ENCODE data around the gene XDH.

The XDH gene

DNA sequence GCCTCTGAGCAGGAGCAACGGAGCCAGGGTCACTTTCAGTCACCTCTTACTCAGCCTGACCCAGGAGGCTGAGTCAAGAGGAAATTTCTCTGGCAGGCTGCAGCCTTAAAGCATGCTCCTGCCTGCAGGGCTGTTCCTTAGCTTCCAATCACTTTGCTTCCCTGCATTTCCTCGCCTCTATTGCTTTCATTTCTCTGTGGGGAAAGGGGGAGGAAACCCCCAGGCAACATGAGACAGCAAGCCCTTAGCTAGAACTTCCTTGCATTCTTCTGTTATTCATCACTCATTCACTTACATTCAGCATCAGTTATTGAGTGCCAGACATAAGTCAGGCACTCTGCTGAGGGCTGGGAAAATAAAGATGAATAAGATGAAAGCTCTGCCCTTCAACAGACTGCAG lies 13.0 kb downstream of the XDH start:
- no peak for DNase-seq

GRCh38 chr2:31398881-31399280 lies 15.7 kb downstream of the XDH start:
- DNase-seq, result no peak

- no peak for DNase-seq
Measured at GRCh38 chr2:31397094-31397493, 17.4 kb downstream of the XDH start.

GRCh38 chr2:31390324-31390723 lies 24.2 kb downstream of the XDH start:
- DNase-seq, result no peak

DNA sequence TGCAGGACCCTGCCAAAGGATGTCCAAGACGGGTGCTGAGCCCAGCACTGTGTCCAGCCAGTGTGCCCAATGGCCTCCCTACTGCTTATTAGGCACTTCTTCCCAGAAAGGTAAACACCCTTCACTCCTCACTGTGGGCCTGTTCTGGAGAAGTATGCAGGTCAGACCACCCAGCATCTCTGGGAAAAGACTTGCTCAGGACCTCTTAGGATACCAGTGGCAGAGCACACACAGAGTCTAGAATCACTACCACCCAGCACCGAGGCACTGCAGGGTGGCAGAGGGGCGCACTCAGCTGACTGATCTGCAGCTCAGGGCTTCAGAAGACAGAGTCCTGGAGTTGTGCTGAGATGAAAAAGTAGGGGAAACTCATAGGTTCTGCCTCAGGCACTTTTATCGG lies 25.8 kb downstream of the XDH start:
- no peak for DNase-seq

DNA sequence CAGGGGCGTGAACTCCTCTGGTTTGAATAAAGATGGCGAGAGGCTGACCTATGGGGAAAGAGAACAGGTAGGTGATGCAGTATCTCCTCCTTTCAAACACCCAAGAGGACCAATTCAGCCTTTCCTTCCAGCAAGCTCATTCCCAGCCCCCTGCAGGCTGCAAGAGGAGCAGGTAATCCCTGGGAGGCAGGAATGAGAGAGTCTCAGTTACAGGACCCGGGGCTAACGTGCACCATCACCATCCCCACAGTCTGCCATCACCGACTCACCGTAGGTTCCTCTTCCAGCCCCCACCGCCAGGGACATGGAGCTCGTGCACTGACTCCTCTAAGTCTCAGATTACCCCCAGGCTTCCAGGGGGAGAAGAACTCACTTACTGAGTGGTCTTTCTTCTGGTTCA lies 26.7 kb downstream of the XDH start:
- DNase-seq, result no peak

DNA sequence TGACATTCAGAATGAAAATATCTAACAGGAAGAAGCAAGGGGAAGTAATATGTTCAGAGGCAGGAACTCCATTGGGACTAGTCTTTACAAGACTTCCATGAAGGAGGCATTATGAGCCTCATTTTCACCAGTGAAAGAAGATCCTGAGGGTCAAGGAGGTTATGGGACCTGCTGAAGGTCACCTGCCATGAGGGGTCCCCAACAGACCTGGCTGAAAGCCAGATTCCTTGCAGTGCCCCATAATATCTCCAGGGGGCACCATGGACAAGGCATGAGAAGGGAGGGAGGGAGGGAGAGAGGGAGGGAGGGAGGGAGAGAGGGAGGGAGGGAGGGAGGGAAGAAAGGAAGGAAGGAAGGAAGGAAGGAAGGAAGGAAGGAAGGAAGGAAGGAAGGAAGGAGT lies 27.9 kb downstream of the XDH start:
- DNase-seq, result no peak

DNA sequence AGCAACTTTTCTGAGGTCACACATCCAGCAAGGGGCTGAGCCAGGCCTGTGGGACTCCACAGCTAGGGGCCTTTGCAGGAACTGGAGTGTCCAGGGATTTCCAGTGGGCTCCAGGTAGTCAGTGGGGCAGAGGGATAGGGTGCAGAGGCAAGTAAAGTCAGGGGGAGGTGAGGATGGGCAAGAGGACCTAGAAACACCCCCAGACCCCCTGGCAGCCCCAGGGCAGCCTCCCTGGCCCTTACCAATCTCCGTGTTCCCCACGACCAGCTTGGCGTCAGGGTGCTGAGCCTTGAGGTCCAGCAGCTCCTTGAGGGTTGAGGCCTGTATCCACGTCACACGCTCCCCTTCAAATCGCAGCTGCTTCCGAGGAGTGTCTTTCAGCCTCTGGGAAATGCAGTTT lies 28.4 kb downstream of the XDH start:
- DNase-seq, result no peak

- DNase-seq, result no peak
Measured at GRCh38 chr2:31384771-31385276, 29.7 kb downstream of the XDH start.

DNA sequence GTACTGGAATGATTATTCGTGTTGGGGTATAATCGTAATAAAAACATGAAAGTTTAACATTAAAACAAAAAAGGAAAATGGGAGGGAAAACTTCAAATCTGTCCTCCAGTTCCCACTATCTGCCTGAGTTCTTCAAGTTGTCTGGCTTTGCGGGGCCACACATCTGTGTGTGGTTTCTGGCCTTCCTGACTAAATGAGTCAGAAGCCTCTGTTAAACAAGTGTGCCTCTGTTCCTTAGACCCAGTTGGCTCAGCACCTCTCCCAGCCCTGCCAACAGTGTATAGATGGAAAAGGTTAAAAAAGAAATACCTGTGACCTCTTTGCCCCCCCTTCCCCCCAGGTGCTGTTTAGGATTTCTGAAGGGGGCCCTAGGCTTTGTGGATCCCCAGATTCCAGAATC lies 30.2 kb downstream of the XDH start:
- no peak for DNase-seq

DNA sequence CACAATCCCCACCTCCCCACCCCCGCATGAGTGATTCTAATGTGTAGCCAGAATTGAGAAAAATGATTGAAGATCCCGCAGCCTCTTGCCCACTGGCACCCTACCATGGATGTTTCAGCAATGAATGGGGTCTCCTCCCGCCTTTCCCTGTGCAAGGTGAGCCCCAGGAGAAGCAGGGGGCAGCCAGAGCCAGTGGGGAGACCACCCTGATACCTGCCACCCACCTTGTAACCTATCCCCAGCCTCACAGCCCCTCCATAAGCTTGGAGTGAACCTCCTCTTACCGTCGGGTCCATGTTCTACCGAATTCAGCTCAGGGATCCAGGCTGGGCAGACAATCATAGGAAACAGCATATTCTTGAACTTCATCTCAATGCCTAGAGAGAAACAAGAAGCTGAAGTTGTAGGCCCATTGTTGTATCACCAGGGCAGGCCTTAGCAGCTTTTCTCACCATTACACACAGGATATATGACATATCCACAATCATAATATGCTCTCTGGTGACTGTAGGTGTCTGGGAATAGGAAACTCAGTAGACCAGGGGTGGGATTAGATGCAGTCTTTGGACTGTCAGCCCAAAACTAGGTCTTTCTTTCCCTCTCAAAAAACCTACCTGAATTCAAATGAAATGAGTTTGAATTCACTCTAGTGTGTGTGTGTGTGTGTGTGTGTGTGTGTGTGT lies 30.9 kb downstream of the XDH start:
- DNase-seq, result no peak

DNA sequence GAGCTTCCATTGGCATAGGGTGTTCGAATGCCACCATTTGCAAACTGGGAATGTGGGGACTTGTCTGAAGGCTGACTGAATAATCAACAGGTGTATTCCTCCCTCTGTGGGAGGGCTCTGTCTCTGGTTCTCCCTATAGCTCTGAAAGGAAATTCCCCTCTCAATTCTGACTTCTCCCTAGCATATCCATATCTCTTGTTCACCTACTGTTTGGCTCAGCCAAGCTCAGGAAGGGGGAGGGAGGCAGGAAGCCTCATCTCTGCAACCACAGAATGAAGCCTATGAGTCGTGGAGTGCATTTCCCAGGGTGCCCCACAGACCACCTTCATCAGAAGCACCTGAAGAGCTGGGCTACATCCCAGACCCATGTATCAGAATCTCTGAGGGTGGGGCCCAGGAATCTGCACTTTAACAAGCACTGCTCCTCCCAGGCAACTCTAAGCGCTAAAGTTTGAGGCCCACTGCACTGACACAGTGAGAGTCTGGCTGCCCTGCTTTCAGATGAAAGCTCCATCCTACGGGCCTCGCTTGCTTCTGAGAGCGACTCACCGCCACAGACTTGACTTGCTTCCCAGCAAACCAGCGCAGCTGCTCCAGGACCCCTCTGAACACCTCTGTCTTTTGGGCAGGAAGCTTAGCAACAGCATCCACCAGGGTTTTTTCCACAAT lies 32.0 kb downstream of the XDH start:
- no peak for DNase-seq

DNA sequence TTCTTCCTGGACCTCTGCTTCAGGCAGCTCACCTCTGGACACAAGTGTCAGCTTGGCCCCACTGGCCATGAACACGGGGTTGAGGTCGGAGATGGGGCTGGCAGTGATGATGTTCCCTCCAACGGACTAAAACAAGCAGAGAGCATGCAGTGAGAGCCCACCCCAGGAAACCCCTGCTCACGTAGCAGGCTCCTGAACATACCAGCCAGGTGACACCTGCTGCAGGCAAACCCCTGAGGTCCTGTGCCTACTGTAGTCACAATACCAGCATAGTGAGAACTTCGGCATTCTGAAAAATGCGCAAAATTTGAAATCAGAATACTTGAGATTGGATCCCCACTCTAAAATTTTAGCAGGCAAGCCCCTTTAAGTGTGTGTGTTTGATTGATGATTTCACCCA lies 32.9 kb downstream of the XDH start:
- no peak for DNase-seq

DNA sequence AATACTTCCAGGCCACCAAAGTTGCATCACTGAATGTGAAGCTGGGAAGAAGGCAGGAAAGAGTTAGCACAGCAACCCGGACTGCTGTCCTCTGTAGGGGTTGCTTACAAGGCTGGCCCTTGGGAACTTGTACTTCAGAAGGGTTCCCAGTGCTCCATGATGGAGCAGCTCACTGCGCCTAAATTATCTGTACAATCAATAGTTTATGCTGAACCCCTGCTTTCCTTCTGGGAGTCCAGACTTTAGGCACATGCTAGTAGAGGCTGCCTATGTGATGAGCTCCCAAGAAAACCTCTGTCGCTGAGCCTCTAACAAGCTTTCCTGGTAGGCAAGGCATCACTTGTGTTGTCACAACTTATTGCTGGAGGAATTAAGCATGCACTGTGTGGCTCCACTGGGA lies 34.3 kb downstream of the XDH start:
- DNase-seq, result no peak

- DNase-seq, result no peak
Measured at GRCh38 chr2:31379747-31380146, 34.8 kb downstream of the XDH start.

- DNase-seq, result no peak
Measured at GRCh38 chr2:31378791-31379501, 35.6 kb downstream of the XDH start.

GRCh38 chr2:31378389-31378788 lies 36.2 kb downstream of the XDH start:
- DNase-seq, result no peak

GRCh38 chr2:31373127-31373526 lies 41.4 kb downstream of the XDH start:
- no peak for DNase-seq

DNA sequence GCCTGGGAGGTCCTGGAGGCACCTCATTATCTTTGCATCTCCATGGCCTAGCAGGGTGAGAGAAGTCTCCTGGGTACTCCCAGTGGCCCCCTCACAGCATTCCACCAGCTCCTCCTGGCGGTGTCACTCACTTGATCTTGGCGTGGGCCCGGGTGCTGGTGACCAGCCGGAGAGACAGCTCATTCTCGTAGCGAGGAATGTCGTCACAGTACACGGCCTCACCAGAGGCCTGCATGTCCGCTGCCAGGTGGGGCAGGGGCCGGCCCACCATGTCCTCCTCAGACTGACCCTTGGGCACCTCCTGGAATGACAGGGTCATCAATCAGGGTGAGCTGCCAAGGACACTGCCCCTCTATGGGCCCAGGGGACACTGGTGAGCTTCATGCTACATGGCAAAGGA lies 42.4 kb downstream of the XDH start:
- DNase-seq, result no peak

GRCh38 chr2:31371691-31372090 lies 42.9 kb downstream of the XDH start:
- no peak for DNase-seq

DNA sequence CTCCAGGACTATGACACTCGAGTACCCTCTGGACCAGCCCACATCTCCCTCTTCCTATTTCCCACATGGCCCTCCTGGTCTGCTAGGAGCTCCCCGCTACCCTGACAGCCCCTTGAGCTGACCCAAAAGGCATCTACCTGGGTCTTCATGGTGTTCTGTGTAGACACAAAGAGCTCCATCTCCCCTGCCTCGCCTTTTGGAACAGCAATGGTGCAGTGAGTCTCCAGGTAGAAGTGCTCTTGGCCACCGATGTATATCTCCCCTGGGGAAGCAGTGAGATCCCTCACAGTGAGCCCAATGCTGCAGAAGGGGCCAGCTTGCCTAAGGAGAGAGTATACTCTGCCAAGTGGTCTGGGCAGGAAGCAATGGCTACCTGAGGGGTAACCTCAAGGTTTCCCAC lies 47.8 kb downstream of the XDH start:
- no peak for DNase-seq

GRCh38 chr2:31365834-31366505 lies 48.6 kb downstream of the XDH start:
- DNase-seq, result no peak

DNA sequence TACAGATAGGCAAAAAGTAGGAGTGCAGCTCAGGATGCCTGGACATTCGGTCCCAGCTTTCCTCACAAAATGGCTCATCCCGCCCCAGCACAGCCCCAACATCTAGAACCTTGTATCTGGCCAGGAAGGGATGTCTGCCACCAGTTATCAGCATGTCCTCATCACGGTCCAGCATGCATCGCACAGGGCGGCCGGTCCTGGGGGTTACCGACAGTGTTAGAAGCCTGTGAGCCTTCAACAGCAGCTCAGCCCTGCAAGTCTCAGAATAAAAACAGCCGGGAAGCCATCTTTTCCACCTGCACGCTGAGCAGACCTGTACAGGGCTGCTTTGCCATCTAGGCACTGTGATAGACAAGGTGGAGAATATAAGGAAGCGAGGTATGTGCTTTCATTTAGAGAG lies 49.2 kb downstream of the XDH start:
- DNase-seq, result no peak

Data from NCI-H748 treated with DMSO at 0.1 percent for 48 hours (cell line).